A549 treated with GW870086 at 1 μM for 4 hours (cell line): Measurements from ENCODE around the gene MAGOHB. TPM values are rescaled to one million over a fixed set of nuclear protein-coding genes. Genes with fewer than 3 reads are reported as not detected.

Experiments used
- total RNA-seq: library from RNA; stranded (reverse); fragments of 200-300 nt; extraction: Qiagen RNA extraction; gene quantifications from 5 replicates; pipeline ENCODE4 v1.2.3, GENCODE V29; 2022; ENCODE audit warnings: low read depth

Gene MAGOHB
- total RNA-seq: 48.5 to 60.4 TPM (median 51.3 TPM) in 5 replicates

GRCh38 chr12:10613349-10614055, at the start of gene MAGOHB:
TSS of gene MAGOHB (minus strand) at chr12:10613609. CDS start at chr12:10613532, 77 bp downstream.

Other genes starting within 250 kb of the MAGOHB start
- gene KLRK1, start 223.6 kb downstream of the MAGOHB start, total RNA-seq: not detected in 5 replicates
- gene KLRC4, start 203.9 kb downstream of the MAGOHB start, total RNA-seq: not detected in 5 replicates
- gene KLRC3, start 193.0 kb downstream of the MAGOHB start, total RNA-seq: 0.41 to 0.42 TPM in 2 of 5 replicates, not detected in the others
- gene KLRC2, start 177.6 kb downstream of the MAGOHB start, total RNA-seq: 1.7 to 2.4 TPM (median 2.1 TPM) in 5 replicates
- gene KLRC1, start 160.2 kb downstream of the MAGOHB start, total RNA-seq: not detected in 5 replicates
- gene EIF2S3B, start 107.7 kb downstream of the MAGOHB start, total RNA-seq: 0.29 to 0.82 TPM (median 0.59 TPM) in 5 replicates
- gene STYK1, start 60.4 kb upstream of the MAGOHB start, total RNA-seq: 0.15 to 0.61 TPM (median 0.30 TPM) in 5 replicates
- gene YBX3, start 109.7 kb upstream of the MAGOHB start, total RNA-seq: 239 to 276 TPM (median 268 TPM) in 5 replicates
- gene TAS2R7, start 189.0 kb upstream of the MAGOHB start, total RNA-seq: not detected in 5 replicates
- gene TAS2R8, start 193.7 kb upstream of the MAGOHB start, total RNA-seq: not detected in 5 replicates
- not detected in 5 replicates for gene TAS2R9, start 196.6 kb upstream of the MAGOHB start, total RNA-seq
- gene TAS2R10, start 212.7 kb upstream of the MAGOHB start, total RNA-seq: not detected in 5 replicates
- gene PRR4, start 235.9 kb upstream of the MAGOHB start, total RNA-seq: 0.51 to 4.2 TPM (median 2.0 TPM) in 5 replicates